T-helper 2 cell treated with Interferon-gamma antibody and Interleukin-4, amounts not matched to agents 5 μg/mL and 100 μg/mL, for 36 hours (primary cell): ENCODE data around the gene SORCS3.
A peak's percentile ranks its signal among the peaks of the same experiment; 100 is the strongest.

Experiments
- DNase-seq: peaks from one replicate; pipeline ENCODE4 v3.0.0; 2021; ENCODE audit warnings: low spot score
- H3K27ac Mint-ChIP-seq: one replicate; pipeline ENCODE4 v1.8.0; 2021; ENCODE audit warnings: mild to moderate bottlenecking, mixed read lengths
- H3K27me3 Mint-ChIP-seq: one replicate; pipeline ENCODE4 v1.8.0; 2021; ENCODE audit warnings: low read depth, mixed read lengths
- H3K36me3 Mint-ChIP-seq: one replicate; pipeline ENCODE4 v1.8.0; 2021; ENCODE audit warnings: low read depth, mixed read lengths
- H3K4me1 Mint-ChIP-seq: one replicate; pipeline ENCODE4 v1.8.0; 2021; ENCODE audit warnings: low read depth, mixed read lengths
- H3K4me3 Mint-ChIP-seq: one replicate; pipeline ENCODE4 v1.8.0; 2022; ENCODE audit warnings: mild to moderate bottlenecking, moderate library complexity, mixed read lengths
- H3K9me3 Mint-ChIP-seq: one replicate; pipeline ENCODE4 v1.8.0; 2021; ENCODE audit warnings: mixed read lengths

SORCS3 gene

DNA sequence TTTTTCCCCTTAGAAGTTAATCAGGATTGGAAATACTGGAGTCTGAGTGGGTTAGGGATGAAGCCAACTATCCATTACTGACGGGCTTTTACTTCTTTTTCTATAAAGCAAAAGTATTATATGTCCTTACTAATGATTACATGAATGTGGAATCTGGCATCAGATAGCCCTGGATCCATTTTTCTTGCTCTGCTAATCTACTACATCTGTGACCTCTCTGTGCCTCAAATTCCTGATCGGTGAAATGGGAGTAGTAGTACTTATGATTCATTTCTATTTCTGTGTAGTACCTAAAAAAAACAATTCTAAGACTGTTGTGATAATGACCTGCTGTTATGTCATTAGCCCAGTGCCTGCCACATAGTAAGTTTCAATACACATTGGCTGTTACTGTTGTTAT, 621.6 kb downstream of the SORCS3 start:
- Mint-ChIP-seq H3K27me3 (no peaks in the 10 kb centered on the region), H3K9me3 (no peaks in the 10 kb centered on the region), H3K4me3 (no peak overlapping the region), H3K4me1 (no peaks in the 10 kb centered on the region), H3K27ac (no peak overlapping the region), H3K36me3 (no peaks in the 10 kb centered on the region)
- DNase-seq = no peak

GRCh38 chr10:105266966-105267539, 626.0 kb downstream of the SORCS3 start:
- Mint-ChIP-seq H3K27ac (no peak overlapping the region), H3K4me3 (no peak overlapping the region), H3K9me3 (no peaks in the 10 kb centered on the region), H3K4me1 (no peaks in the 10 kb centered on the region), H3K36me3 (no peaks in the 10 kb centered on the region), H3K27me3 (peaks cover 6% of the 10 kb centered on the region)
- no peak for DNase-seq

DNA sequence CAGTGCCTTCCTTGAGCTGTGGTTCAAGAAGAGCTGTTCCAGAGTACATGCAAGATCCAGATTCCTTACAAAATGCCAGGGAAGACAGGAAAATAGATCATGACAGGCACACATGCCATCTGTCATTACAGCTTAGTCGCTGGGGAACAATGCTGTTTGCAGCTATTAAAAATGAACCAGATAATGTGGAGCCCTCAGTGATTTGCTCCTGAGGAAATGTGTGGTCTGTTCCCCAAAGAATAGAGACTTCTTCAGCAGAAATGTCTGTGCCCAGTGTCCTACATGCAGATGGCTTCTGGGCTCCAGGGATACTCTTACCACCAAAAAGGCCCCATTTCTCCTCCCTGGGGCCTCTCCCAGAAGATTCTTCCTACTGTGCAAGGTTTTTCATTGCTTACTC, 627.9 kb downstream of the SORCS3 start:
- Mint-ChIP-seq H3K27ac (no peak overlapping the region), H3K36me3 (no peaks in the 10 kb centered on the region), H3K9me3 (no peaks in the 10 kb centered on the region), H3K27me3 (peaks cover 9% of the 10 kb centered on the region), H3K4me1 (no peaks in the 10 kb centered on the region), H3K4me3 (no peak overlapping the region)
- DNase-seq = no peak

GRCh38 chr10:105269689-105270088, 628.6 kb downstream of the SORCS3 start:
- H3K9me3 Mint-ChIP-seq = no peaks in the 10 kb centered on the region
- H3K27ac Mint-ChIP-seq = no peak overlapping the region
- peaks cover 12% of the 10 kb centered on the region for H3K27me3 Mint-ChIP-seq
- DNase-seq = no peak
- no peak overlapping the region for H3K4me3 Mint-ChIP-seq
- no peaks in the 10 kb centered on the region for H3K36me3 Mint-ChIP-seq
- peaks cover 3% of the 10 kb centered on the region for H3K4me1 Mint-ChIP-seq

GRCh38 chr10:105274556-105275070, 633.5 kb downstream of the SORCS3 start:
- peaks cover 11% of the 10 kb centered on the region for H3K4me1 Mint-ChIP-seq
- no peaks in the 10 kb centered on the region for H3K9me3 Mint-ChIP-seq
- DNase-seq = no peak
- H3K4me3 Mint-ChIP-seq = peak overlapping the region; percentile 4
- no peak overlapping the region for H3K27ac Mint-ChIP-seq
- H3K27me3 Mint-ChIP-seq = peaks cover 13% of the 10 kb centered on the region
- H3K36me3 Mint-ChIP-seq = no peaks in the 10 kb centered on the region

GRCh38 chr10:105278439-105278838, 637.3 kb downstream of the SORCS3 start:
- H3K27me3 Mint-ChIP-seq = peaks cover 11% of the 10 kb centered on the region
- no peaks in the 10 kb centered on the region for H3K36me3 Mint-ChIP-seq
- H3K27ac Mint-ChIP-seq = no peak overlapping the region
- no peak for DNase-seq
- H3K9me3 Mint-ChIP-seq = no peaks in the 10 kb centered on the region
- H3K4me1 Mint-ChIP-seq = peaks cover 11% of the 10 kb centered on the region
- H3K4me3 Mint-ChIP-seq = no peak overlapping the region

DNA sequence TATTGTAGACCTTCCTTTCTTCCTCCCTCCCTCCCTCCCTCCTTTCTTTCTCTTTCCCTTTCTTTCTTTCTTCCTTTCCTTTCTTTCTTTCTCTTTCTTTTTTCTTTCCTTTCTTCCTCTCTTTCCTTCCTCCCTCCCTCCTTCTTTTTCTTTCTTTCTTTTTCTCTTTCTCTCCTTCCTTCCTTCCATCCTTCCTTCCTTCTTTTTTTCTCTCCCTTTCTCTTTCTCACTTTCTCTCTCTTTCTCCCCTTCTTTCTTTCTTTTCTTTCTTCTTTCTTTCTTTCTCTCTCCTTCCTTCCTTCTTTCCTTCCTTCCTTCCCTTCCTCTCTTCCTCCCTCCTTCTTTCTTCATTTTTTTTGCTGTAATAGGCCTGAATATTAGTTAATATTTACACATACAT, 638.0 kb downstream of the SORCS3 start:
- no peak for DNase-seq
- Mint-ChIP-seq H3K27ac (no peak overlapping the region), H3K4me3 (no peak overlapping the region), H3K4me1 (peaks cover 11% of the 10 kb centered on the region), H3K9me3 (no peaks in the 10 kb centered on the region), H3K27me3 (peaks cover 10% of the 10 kb centered on the region), H3K36me3 (no peaks in the 10 kb centered on the region)

GRCh38 chr10:105280895-105281294, 639.8 kb downstream of the SORCS3 start:
- Mint-ChIP-seq H3K4me1 (no peaks in the 10 kb centered on the region), H3K36me3 (no peaks in the 10 kb centered on the region), H3K27me3 (peaks cover 8% of the 10 kb centered on the region), H3K4me3 (no peak overlapping the region), H3K9me3 (no peaks in the 10 kb centered on the region), H3K27ac (no peak overlapping the region)
- DNase-seq = no peak

DNA sequence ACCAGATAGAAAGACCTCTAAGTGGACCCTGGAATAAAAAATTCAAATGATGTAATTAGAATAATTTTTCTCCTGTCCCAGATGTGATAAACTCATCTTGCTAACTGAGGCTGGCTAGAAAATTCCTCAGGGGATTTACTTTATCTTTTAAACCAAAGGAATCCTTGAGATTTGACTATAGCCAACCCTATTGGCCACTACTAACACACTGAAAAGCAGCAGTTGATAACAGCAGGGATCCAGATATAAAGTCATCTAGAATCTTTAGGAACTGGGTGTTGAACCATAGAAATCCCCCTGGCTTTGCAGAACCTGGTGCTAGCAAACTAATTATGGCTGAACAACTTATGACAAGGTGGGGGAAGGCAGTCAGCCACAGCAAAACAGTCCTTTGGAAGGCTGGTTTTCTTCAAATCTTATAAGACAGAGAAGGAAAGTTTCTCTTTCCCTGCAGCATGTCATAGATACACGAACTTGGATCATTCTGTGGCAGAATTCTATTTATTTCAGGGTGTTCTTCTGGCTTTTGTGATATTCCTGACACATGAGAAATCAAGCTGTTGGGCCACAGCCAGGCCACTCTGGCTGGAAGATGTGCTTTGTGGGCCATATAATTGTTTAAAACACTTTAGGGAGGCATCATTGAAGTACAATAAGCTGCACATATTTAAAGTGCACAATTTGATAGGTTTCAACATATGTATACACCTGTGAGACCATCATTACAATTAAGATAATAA, 643.6 kb downstream of the SORCS3 start:
- Mint-ChIP-seq H3K27ac (no peak overlapping the region), H3K4me1 (no peaks in the 10 kb centered on the region), H3K4me3 (no peak overlapping the region), H3K27me3 (peaks cover 4% of the 10 kb centered on the region), H3K9me3 (no peaks in the 10 kb centered on the region), H3K36me3 (no peaks in the 10 kb centered on the region)
- DNase-seq = no peak

DNA sequence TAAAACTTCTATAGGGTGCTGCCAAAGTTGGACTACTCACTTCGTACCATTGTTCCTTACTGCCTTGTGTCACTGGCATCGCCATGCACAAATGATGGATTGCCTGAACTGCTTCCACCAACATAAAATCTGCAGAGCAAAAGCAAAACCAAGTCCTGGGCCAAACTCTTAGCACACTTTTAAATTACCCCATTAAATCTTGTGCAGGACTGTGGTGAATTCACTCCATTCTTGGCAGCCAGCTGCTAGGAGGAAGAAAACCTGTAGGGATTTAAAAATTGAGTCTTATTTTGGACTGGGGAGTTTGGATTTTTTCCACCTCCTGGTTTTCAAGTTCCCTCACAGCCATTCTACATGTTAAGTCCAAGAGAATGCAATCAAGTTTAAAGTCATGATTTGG, 646.9 kb downstream of the SORCS3 start:
- Mint-ChIP-seq H3K4me1 (no peaks in the 10 kb centered on the region), H3K27ac (no peak overlapping the region), H3K36me3 (no peaks in the 10 kb centered on the region), H3K4me3 (no peak overlapping the region), H3K9me3 (no peaks in the 10 kb centered on the region), H3K27me3 (no peaks in the 10 kb centered on the region)
- DNase-seq = no peak

DNA sequence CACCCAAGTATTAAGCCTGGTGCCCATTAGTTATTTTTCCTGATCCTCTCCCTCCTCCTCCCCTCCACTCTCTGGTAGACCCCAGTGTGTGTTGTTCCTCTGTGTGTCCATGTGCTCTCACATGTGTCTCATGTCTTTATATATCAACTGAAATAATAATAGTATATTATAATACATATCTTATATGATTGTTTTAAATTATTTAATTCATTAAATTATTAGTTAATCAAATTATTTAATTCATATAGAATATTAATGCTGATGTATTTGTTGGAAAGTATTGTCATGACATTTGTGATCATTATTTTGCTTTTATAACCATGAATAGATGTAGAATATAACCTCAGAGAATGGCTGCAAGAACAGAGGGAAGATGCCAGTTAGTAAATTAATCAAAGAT, 647.5 kb downstream of the SORCS3 start:
- DNase-seq = no peak
- Mint-ChIP-seq H3K4me1 (no peaks in the 10 kb centered on the region), H3K9me3 (no peaks in the 10 kb centered on the region), H3K27ac (no peak overlapping the region), H3K4me3 (no peak overlapping the region), H3K27me3 (no peaks in the 10 kb centered on the region), H3K36me3 (no peaks in the 10 kb centered on the region)

DNA sequence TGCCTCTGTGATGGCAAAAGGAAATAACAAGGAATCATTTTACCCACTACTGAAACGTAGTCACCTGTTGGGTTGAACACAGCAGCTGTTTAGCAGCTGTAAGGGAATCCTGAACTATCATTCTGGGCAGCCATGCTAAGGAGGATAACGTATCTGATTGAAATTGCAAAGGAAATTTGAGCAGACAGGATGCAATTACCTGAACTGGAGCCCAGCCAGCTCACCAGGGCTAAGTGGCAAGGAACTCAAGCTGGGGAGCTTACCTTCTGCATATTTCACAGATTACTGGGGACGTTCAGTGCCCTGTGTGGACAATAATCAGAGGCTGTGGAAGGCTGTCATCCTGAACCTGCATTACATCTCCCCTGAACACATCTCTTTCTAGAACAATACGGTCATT, 650.5 kb downstream of the SORCS3 start:
- Mint-ChIP-seq H3K9me3 (peaks cover 4% of the 10 kb centered on the region), H3K36me3 (no peaks in the 10 kb centered on the region), H3K27ac (no peak overlapping the region), H3K4me3 (no peak overlapping the region), H3K27me3 (no peaks in the 10 kb centered on the region), H3K4me1 (no peaks in the 10 kb centered on the region)
- DNase-seq = no peak

GRCh38 chr10:105292236-105292635, 651.1 kb downstream of the SORCS3 start:
- no peak overlapping the region for H3K4me3 Mint-ChIP-seq
- H3K36me3 Mint-ChIP-seq = no peaks in the 10 kb centered on the region
- peaks cover 4% of the 10 kb centered on the region for H3K9me3 Mint-ChIP-seq
- DNase-seq = no peak
- H3K4me1 Mint-ChIP-seq = no peaks in the 10 kb centered on the region
- no peak overlapping the region for H3K27ac Mint-ChIP-seq
- H3K27me3 Mint-ChIP-seq = no peaks in the 10 kb centered on the region
